Non-pigmented ciliary epithelial cell (primary cell): Measurements from ENCODE around the gene SH2D3C.

Experiments
- DNase-seq: peaks from one replicate; pipeline ENCODE4 v3.0.0-alpha.2; 2010; ENCODE audit warnings: low read depth

Gene SH2D3C

GRCh38 chr9:127778280-127779135 lies at the start of gene SH2D3C:
SH2D3C (minus strand) TSS chr9:127778666; CDS start chr9:127778627, 39 bp downstream.
- no peak for DNase-seq

GRCh38 chr9:127826253-127826913 lies 47.9 kb upstream of the SH2D3C start:
- DNase-seq, result no peak

- no peak for DNase-seq
Measured at GRCh38 chr9:127825319-127826051, 47.0 kb upstream of the SH2D3C start.

GRCh38 chr9:127822108-127822507 lies 43.6 kb upstream of the SH2D3C start:
- DNase-seq, result no peak

GRCh38 chr9:127818574-127818973 lies 40.1 kb upstream of the SH2D3C start:
- DNase-seq, result no peak

GRCh38 chr9:127817881-127818434 lies 39.5 kb upstream of the SH2D3C start:
- no peak for DNase-seq

- DNase-seq, result no peak
Measured at GRCh38 chr9:127816728-127817127, 38.3 kb upstream of the SH2D3C start.

GRCh38 chr9:127816362-127816725 lies 37.9 kb upstream of the SH2D3C start:
- no peak for DNase-seq

- no peak for DNase-seq
Measured at GRCh38 chr9:127815512-127816361, 37.3 kb upstream of the SH2D3C start.

- no peak for DNase-seq
Measured at GRCh38 chr9:127814619-127815511, 36.4 kb upstream of the SH2D3C start.

GRCh38 chr9:127813686-127814226 lies 35.3 kb upstream of the SH2D3C start:
- no peak for DNase-seq

- DNase-seq, result no peak
Measured at GRCh38 chr9:127812936-127813675, 34.6 kb upstream of the SH2D3C start.

GRCh38 chr9:127812011-127812410 lies 33.5 kb upstream of the SH2D3C start:
- no peak for DNase-seq

GRCh38 chr9:127810378-127811187 lies 32.1 kb upstream of the SH2D3C start:
- no peak for DNase-seq

GRCh38 chr9:127809540-127810377 lies 31.3 kb upstream of the SH2D3C start:
- no peak for DNase-seq

- DNase-seq, result no peak
Measured at GRCh38 chr9:127809002-127809539, 30.6 kb upstream of the SH2D3C start.

GRCh38 chr9:127808347-127809001 lies 30.0 kb upstream of the SH2D3C start:
- DNase-seq, result no peak
